Measurements from ENCODE around the gene FLRT2.

FLRT2 gene

GRCh38 chr14:85529803-85530574 lies at the start of gene FLRT2:
Gene FLRT2 (plus strand): TSS chr14:85530144. CDS start chr14:85621515, 91,371 bp downstream.
- H3K36me3 ChIP-seq (ENCODE audit: control insufficient read depth, low read length), result no peaks in the 10 kb centered on the region
- H3K9me2 ChIP-seq (replicated peaks; ENCODE audit: control insufficient read depth, low read length), result no peaks in the 10 kb centered on the region
- peaks cover 24% of the 10 kb centered on the region; the same call in 1 of the 2 replicates for H3K9me3 ChIP-seq (ENCODE audit: control insufficient read depth, insufficient read depth, low read length)
- no peaks in the 10 kb centered on the region for H3K27me3 ChIP-seq (ENCODE audit: control insufficient read depth, low read length)
- H3K4me2 ChIP-seq (ENCODE audit: low read length), result no peak within 1 kb of the TSS
- no peaks in the 10 kb centered on the region for H4K20me1 ChIP-seq (ENCODE audit: control insufficient read depth, insufficient read depth, low read depth, low read length)
- H3K79me2 ChIP-seq (ENCODE audit: control insufficient read depth, low read length), result no peaks in the 10 kb centered on the region
- no peak within 1 kb of the TSS for H3K27ac ChIP-seq (ENCODE audit: low read depth, low read length)
- no peaks in the 10 kb centered on the region for H3F3A ChIP-seq (ENCODE audit: control insufficient read depth, insufficient read depth)
- H3K4me1 ChIP-seq (ENCODE audit: control insufficient read depth, low read length), result no peaks in the 10 kb centered on the region
- no peak within 1 kb of the TSS for H3K4me3 ChIP-seq (ENCODE audit: low read length)
- TF ChIP-seq EZH2phosphoT487 (IDR thresholded peaks at IDR 0.05; ENCODE audit: borderline replicate concordance, low read length) (no peak), CTCF (IDR thresholded peaks at IDR 0.05; ENCODE audit: low read depth, low read length, poor library complexity, severe bottlenecking) (no peak)

GRCh38 chr14:85481471-85481870 lies 48.5 kb upstream of the FLRT2 start:
- Histone ChIP-seq H3K4me1 (ENCODE audit: control insufficient read depth, low read length) (no peaks in the 10 kb centered on the region), H4K20me1 (ENCODE audit: control insufficient read depth, insufficient read depth, low read depth, low read length) (no peaks in the 10 kb centered on the region), H3K9me3 (ENCODE audit: control insufficient read depth, insufficient read depth, low read length) (no peaks in the 10 kb centered on the region), H3K27ac (ENCODE audit: low read depth, low read length) (no peak overlapping the region), H3F3A (ENCODE audit: control insufficient read depth, insufficient read depth) (no peaks in the 10 kb centered on the region), H3K36me3 (ENCODE audit: control insufficient read depth, low read length) (no peaks in the 10 kb centered on the region), H3K9me2 (replicated peaks; ENCODE audit: control insufficient read depth, low read length) (no peaks in the 10 kb centered on the region), H3K4me2 (ENCODE audit: low read length) (no peak overlapping the region), H3K4me3 (ENCODE audit: low read length) (no peak overlapping the region), H3K79me2 (ENCODE audit: control insufficient read depth, low read length) (no peaks in the 10 kb centered on the region), H3K27me3 (ENCODE audit: control insufficient read depth, low read length) (no peaks in the 10 kb centered on the region)
- TF ChIP-seq CTCF (IDR thresholded peaks at IDR 0.05; ENCODE audit: low read depth, low read length, poor library complexity, severe bottlenecking) (no peak), EZH2phosphoT487 (IDR thresholded peaks at IDR 0.05; ENCODE audit: borderline replicate concordance, low read length) (no peak)

GRCh38 chr14:85482552-85482951 lies 47.4 kb upstream of the FLRT2 start:
- Histone ChIP-seq H3K4me3 (ENCODE audit: low read length) (no peak overlapping the region), H3K27ac (ENCODE audit: low read depth, low read length) (no peak overlapping the region), H3K36me3 (ENCODE audit: control insufficient read depth, low read length) (no peaks in the 10 kb centered on the region), H3K9me3 (ENCODE audit: control insufficient read depth, insufficient read depth, low read length) (no peaks in the 10 kb centered on the region), H3K4me2 (ENCODE audit: low read length) (no peak overlapping the region), H3K4me1 (ENCODE audit: control insufficient read depth, low read length) (no peaks in the 10 kb centered on the region), H3K27me3 (ENCODE audit: control insufficient read depth, low read length) (no peaks in the 10 kb centered on the region), H4K20me1 (ENCODE audit: control insufficient read depth, insufficient read depth, low read depth, low read length) (no peaks in the 10 kb centered on the region), H3K9me2 (replicated peaks; ENCODE audit: control insufficient read depth, low read length) (no peaks in the 10 kb centered on the region), H3K79me2 (ENCODE audit: control insufficient read depth, low read length) (no peaks in the 10 kb centered on the region), H3F3A (ENCODE audit: control insufficient read depth, insufficient read depth) (no peaks in the 10 kb centered on the region)
- TF ChIP-seq EZH2phosphoT487 (IDR thresholded peaks at IDR 0.05; ENCODE audit: borderline replicate concordance, low read length) (no peak), CTCF (IDR thresholded peaks at IDR 0.05; ENCODE audit: low read depth, low read length, poor library complexity, severe bottlenecking) (no peak)

Measured in DOHH2 (cell line).